Natural killer cell (primary cell): Measurements from ENCODE around the gene STK4. TPM values are rescaled to one million over a fixed set of nuclear protein-coding genes. Genes with fewer than 3 reads are reported as not detected.

Source experiments
- ATAC-seq, 3 donors: fragments of 150-1000 bp in 2 of 3; fragments of 200-7000 bp in 1 of 3; cut with Tn5 transposase; 1 replicate in 1 of 3; 2 replicates in 2 of 3; pipeline ENCODE4 v1.10.0; 2021; ENCODE audit warnings: mild to moderate bottlenecking in 2 of 3, moderate library complexity in 2 of 3
- DNase-seq, 2 donors: peaks; one replicate each; pipeline versions ENCODE4 v3.0.0 to v3.0.0-alpha.2; 2013 to 2021; ENCODE audit warnings: mixed read lengths in 1 of 2
- H3K27ac ChIP-seq: one replicate; pipeline ENCODE4 v1.5.1; 2013; ENCODE audit warnings: mild to moderate bottlenecking, low read length
- H3K27me3 ChIP-seq: one replicate; pipeline ENCODE4 v1.6.1; 2013; ENCODE audit warnings: low read length; ENCODE audit not compliant: control insufficient read depth, insufficient read depth
- H3K36me3 ChIP-seq: one replicate; pipeline ENCODE4 v1.6.1; 2013; ENCODE audit warnings: low read length; ENCODE audit not compliant: control insufficient read depth, insufficient read depth
- H3K4me1 ChIP-seq: one replicate; pipeline ENCODE4 v1.6.1; 2013; ENCODE audit warnings: low read length; ENCODE audit not compliant: control insufficient read depth, insufficient read depth
- H3K4me3 ChIP-seq: one replicate; pipeline ENCODE4 v1.5.1; 2013; ENCODE audit warnings: low read length
- H3K9me3 ChIP-seq: one replicate; pipeline ENCODE4 v1.6.1; 2013; ENCODE audit warnings: low read length; ENCODE audit not compliant: control insufficient read depth, insufficient read depth
- H3K27ac Mint-ChIP-seq, 2 donors: one replicate each; pipeline ENCODE4 v1.8.0; 2022; ENCODE audit warnings: mild to moderate bottlenecking in 2 of 2, mixed read lengths in 2 of 2, moderate library complexity in 1 of 2
- H3K27me3 Mint-ChIP-seq, 2 donors: one replicate each; pipeline ENCODE4 v1.8.0; 2022; ENCODE audit warnings: low read depth in 2 of 2, mixed read lengths in 2 of 2
- H3K36me3 Mint-ChIP-seq: one replicate; pipeline ENCODE4 v1.8.0; 2022; ENCODE audit warnings: mixed read lengths
- H3K4me1 Mint-ChIP-seq, 2 donors: one replicate each; pipeline ENCODE4 v1.8.0; 2022; ENCODE audit warnings: mixed read lengths in 2 of 2
- H3K4me3 Mint-ChIP-seq: one replicate; pipeline ENCODE4 v1.8.0; 2022; ENCODE audit warnings: mild to moderate bottlenecking, moderate library complexity, mixed read lengths
- H3K9me3 Mint-ChIP-seq, 2 donors: one replicate each; pipeline ENCODE4 v1.8.0; 2022; ENCODE audit warnings: mixed read lengths in 2 of 2
- CTCF ChIP-seq: fragments of 200-600 bp; IDR thresholded peaks from one replicate; pipeline ENCODE4 v1.8.0; 2022; ENCODE audit warnings: antibody characterized with exemption
- WGBS: methylation state at CpG from one replicate; pipeline ENCODE4 v1.1.7; 2013; ENCODE audit warnings: missing lambda C conversion rate; ENCODE audit not compliant: insufficient coverage; 5-methylcytosine and 5-hydroxymethylcytosine counted together
- intact Hi-C: fragments of 100-400 bp; cut with micrococcal nuclease; formaldehyde crosslinking; loops from one replicate; pipeline ENCODE4 v1.14.2; 2022
- total RNA-seq, 4 donors: library from RNA; stranded (reverse); fragments of 120-200 nt in 1 of 4; gene quantifications; one replicate each; pipeline versions ENCODE4 v1.2.3 to v1.2.4, GENCODE V29; 2013 to 2022

Gene STK4
- total RNA-seq, 3 donors from 2014 or later (not counting 1 experiment from before 2014, with no cell fraction given): 351 to 394 (median 366) TPM

GRCh38 chr20:44918342-44918741, 48.0 kb upstream of the STK4 start:
- Mint-ChIP-seq H3K9me3 (no peaks in the 10 kb centered on the region), H3K27ac (no peak overlapping the region), H3K4me1 (no peaks in the 10 kb centered on the region), H3K27me3 (no peaks in the 10 kb centered on the region), H3K4me3 (no peak overlapping the region), H3K36me3 (no peaks in the 10 kb centered on the region)
- Histone ChIP-seq H3K4me1 (no peaks in the 10 kb centered on the region), H3K4me3 (no peak overlapping the region), H3K27me3 (no peaks in the 10 kb centered on the region), H3K36me3 (peaks cover 9% of the 10 kb centered on the region), H3K9me3 (no peaks in the 10 kb centered on the region), H3K27ac (no peak overlapping the region)
- WGBS: 96% methylated on average over 3 of the region's 3 CpGs
- no peak for DNase-seq
- TF ChIP-seq CTCF: no peak
- no peak for ATAC-seq
- intact Hi-C loops: no loop called here

DNA sequence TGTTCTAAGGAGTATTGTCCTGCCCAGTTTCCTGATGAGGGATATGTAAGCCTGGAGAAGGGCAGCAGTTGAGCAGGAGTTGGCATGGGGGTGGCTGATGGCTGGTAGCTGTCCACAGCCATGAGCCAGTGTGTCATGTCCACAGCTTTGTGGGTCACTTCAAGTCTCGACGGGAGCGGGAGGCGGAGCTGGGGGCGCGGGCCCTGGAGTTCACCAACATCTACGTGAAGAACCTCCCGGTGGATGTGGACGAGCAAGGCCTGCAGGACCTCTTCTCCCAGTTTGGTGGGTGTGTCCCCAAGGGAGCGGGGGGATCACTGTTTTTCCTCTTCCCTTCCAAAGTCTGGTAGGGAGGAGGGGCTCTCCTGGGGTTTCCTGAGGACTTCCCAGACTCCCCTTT, 47.6 kb upstream of the STK4 start:
- ATAC-seq (no peak), DNase-seq (no peak)
- no peaks in the 10 kb centered on the region for H3K36me3 Mint-ChIP-seq
- no peaks in the 10 kb centered on the region for H3K4me1 ChIP-seq
- H3K4me1 Mint-ChIP-seq: no peaks in the 10 kb centered on the region
- H3K9me3 ChIP-seq: no peaks in the 10 kb centered on the region
- intact Hi-C loops: no loop called here
- no peaks in the 10 kb centered on the region for H3K27me3 Mint-ChIP-seq
- H3K9me3 Mint-ChIP-seq: no peaks in the 10 kb centered on the region
- H3K4me3 Mint-ChIP-seq: no peak overlapping the region
- no peaks in the 10 kb centered on the region for H3K27me3 ChIP-seq
- H3K36me3 ChIP-seq: peaks cover 9% of the 10 kb centered on the region
- 95% methylated on average over 10 of the region's 10 CpGs for WGBS
- no peak overlapping the region for H3K27ac ChIP-seq
- H3K27ac Mint-ChIP-seq: no peak overlapping the region
- no peak overlapping the region for H3K4me3 ChIP-seq
- TF ChIP-seq CTCF: no peak

- Histone ChIP-seq H3K36me3 (peaks cover 9% of the 10 kb centered on the region), H3K4me1 (no peaks in the 10 kb centered on the region), H3K27ac (no peak overlapping the region), H3K4me3 (no peak overlapping the region), H3K9me3 (no peaks in the 10 kb centered on the region), H3K27me3 (no peaks in the 10 kb centered on the region)
- ATAC-seq: no peak
- WGBS: 98% methylated on average over 14 of the region's 14 CpGs
- no peaks in the 10 kb centered on the region for H3K4me1 Mint-ChIP-seq
- H3K4me3 Mint-ChIP-seq: no peak overlapping the region
- DNase-seq: no peak
- no peak for TF ChIP-seq CTCF
- no peaks in the 10 kb centered on the region for H3K27me3 Mint-ChIP-seq
- no peaks in the 10 kb centered on the region for H3K9me3 Mint-ChIP-seq
- intact Hi-C loops: no loop called here
- no peak overlapping the region for H3K27ac Mint-ChIP-seq
- no peaks in the 10 kb centered on the region for H3K36me3 Mint-ChIP-seq
These were observed 44.9 kb upstream of the STK4 start for GRCh38 chr20:44921447-44921846.

DNA sequence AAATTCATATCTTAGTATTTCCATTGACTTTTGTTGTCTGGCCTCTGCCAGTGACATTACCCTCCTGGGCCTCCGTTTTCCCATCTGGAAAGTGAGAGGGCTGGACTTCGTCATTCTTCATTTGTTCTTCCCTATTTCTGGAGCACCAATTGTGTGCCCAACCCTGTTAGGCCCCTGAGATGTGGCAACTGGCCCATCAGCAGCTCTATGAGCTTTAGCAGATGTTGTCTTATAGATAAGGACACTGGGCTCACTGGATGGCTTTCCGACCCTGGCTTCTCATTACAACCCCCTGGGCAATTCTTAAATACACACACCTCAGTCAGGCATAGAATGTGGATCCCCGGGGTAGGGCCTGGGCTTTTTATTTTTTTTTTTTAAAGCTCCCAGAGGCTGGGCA, 41.8 kb upstream of the STK4 start:
- no peak overlapping the region for H3K27ac ChIP-seq
- H3K4me3 ChIP-seq: no peak overlapping the region
- no peaks in the 10 kb centered on the region for H3K4me1 ChIP-seq
- H3K4me3 Mint-ChIP-seq: no peak overlapping the region
- TF ChIP-seq CTCF: no peak
- intact Hi-C loops: no loop called here
- H3K9me3 ChIP-seq: no peaks in the 10 kb centered on the region
- DNase-seq (no peak), ATAC-seq (no peak)
- no peaks in the 10 kb centered on the region for H3K9me3 Mint-ChIP-seq
- no peaks in the 10 kb centered on the region for H3K4me1 Mint-ChIP-seq
- no peaks in the 10 kb centered on the region for H3K27me3 Mint-ChIP-seq
- no peaks in the 10 kb centered on the region for H3K36me3 Mint-ChIP-seq
- H3K27ac Mint-ChIP-seq: no peak overlapping the region
- peaks cover 6% of the 10 kb centered on the region for H3K36me3 ChIP-seq
- 98% methylated on average over 4 of the region's 4 CpGs for WGBS
- no peaks in the 10 kb centered on the region for H3K27me3 ChIP-seq
